ENCODE data around the gene ADGRL1. TPM values are rescaled to one million over a fixed set of nuclear protein-coding genes. Genes with fewer than 3 reads are reported as not detected.

ADGRL1 gene
- total and polyA plus RNA-seq, 10 donors, result 1.8 to 21.1 (median 12.4) TPM

GRCh38 chr19:14150041-14150769, 55.8 kb downstream of the ADGRL1 start:
- H3K27me3 ChIP-seq (replicated peaks in 1 of 7), result no peaks in the 10 kb centered on the region
- H3K27ac ChIP-seq, result peak overlapping the region; percentile 61 to 88 (median 78)
- peaks cover 0 to 28% (median 2%) of the 10 kb centered on the region in 6 donors for H3K36me3 ChIP-seq
- H3K4me1 ChIP-seq, result peaks cover 23 to 57% (median 39%) of the 10 kb centered on the region in 6 donors
- peak overlapping the region in 4 of 8 donors; percentile 12 to 46 (median 13) for H3K4me3 ChIP-seq
- no peak for DNase-seq
- 53 to 68% (median 60%) methylated on average over 7 to 10 of the region's 10 CpGs for WGBS, 5 donors
- intact Hi-C loops (cut with DNase I; ENCODE audit: low total_unique reads), result no loop called here
- no peaks in the 10 kb centered on the region for H3K9me3 ChIP-seq
- TF ChIP-seq CTCF (IDR thresholded peaks at IDR 0.05 in 8 of 11, conservative IDR thresholded peaks at IDR 0.05 in 3 of 11) (no peak), POLR2AphosphoS5 (IDR thresholded peaks at IDR 0.05) (no peak), POLR2A (IDR thresholded peaks at IDR 0.05) (no peak)

GRCh38 chr19:14149509-14149994, 56.4 kb downstream of the ADGRL1 start:
- Histone ChIP-seq H3K4me3 (peak overlapping the region in 5 of 8 donors; percentile 12 to 46 (median 13)), H3K9me3 (no peaks in the 10 kb centered on the region), H3K4me1 (peaks cover 23 to 58% (median 39%) of the 10 kb centered on the region in 6 donors), H3K27me3 (replicated peaks in 1 of 7) (no peaks in the 10 kb centered on the region), H3K27ac (peak overlapping the region; percentile 61 to 88 (median 78)), H3K36me3 (peaks cover 0 to 22% (median 0%) of the 10 kb centered on the region in 6 donors)
- WGBS, 5 donors, result 3 to 12% (median 3%) methylated on average over 21 of the region's 21 CpGs
- no peak for TF ChIP-seq CTCF (IDR thresholded peaks at IDR 0.05 in 8 of 11, conservative IDR thresholded peaks at IDR 0.05 in 3 of 11)
- TF ChIP-seq POLR2AphosphoS5 (IDR thresholded peaks at IDR 0.05), result peak in 2 of 3 donors; percentile 29 to 41
- no peak for TF ChIP-seq POLR2A (IDR thresholded peaks at IDR 0.05)
- peak; percentile 87 for DNase-seq
- intact Hi-C loops (cut with DNase I; ENCODE audit: low total_unique reads), result no loop called here

- TF ChIP-seq CTCF (IDR thresholded peaks at IDR 0.05 in 8 of 11, conservative IDR thresholded peaks at IDR 0.05 in 3 of 11), result no peak
- TF ChIP-seq POLR2A (IDR thresholded peaks at IDR 0.05), result no peak
- no peak for TF ChIP-seq POLR2AphosphoS5 (IDR thresholded peaks at IDR 0.05)
- Histone ChIP-seq H3K36me3 (peaks cover 0 to 22% (median 0%) of the 10 kb centered on the region in 6 donors), H3K27me3 (replicated peaks in 1 of 7) (no peaks in the 10 kb centered on the region), H3K4me1 (peaks cover 23 to 58% (median 39%) of the 10 kb centered on the region in 6 donors), H3K27ac (peak overlapping the region; percentile 61 to 88 (median 78)), H3K4me3 (peak overlapping the region in 1 of 8 donors; percentile 46), H3K9me3 (no peaks in the 10 kb centered on the region)
- no peak for DNase-seq
- 60 to 72% (median 68%) methylated on average over 10 to 13 of the region's 13 CpGs for WGBS, 5 donors
- intact Hi-C loops (cut with DNase I; ENCODE audit: low total_unique reads), result no loop called here
Observed at GRCh38 chr19:14148751-14149410, 57.1 kb downstream of the ADGRL1 start.

All from spleen (tissue), 11 donors.